ENCODE measurements around the gene CCZ1B.
"Not testable (repeated sequence)": the region's sequence is repeated elsewhere in the genome, so short reads cannot be mapped to it uniquely, and the experiment has no call there.

The CCZ1B gene

GRCh38 chr7:6826151-6826550 is at the start of gene CCZ1B:
TSS of gene CCZ1B (minus strand) at chr7:6826275. CDS start at chr7:6826197, 78 bp downstream.
- not testable (repeated sequence) for DNase-seq (ENCODE audit: low read depth)

DNA sequence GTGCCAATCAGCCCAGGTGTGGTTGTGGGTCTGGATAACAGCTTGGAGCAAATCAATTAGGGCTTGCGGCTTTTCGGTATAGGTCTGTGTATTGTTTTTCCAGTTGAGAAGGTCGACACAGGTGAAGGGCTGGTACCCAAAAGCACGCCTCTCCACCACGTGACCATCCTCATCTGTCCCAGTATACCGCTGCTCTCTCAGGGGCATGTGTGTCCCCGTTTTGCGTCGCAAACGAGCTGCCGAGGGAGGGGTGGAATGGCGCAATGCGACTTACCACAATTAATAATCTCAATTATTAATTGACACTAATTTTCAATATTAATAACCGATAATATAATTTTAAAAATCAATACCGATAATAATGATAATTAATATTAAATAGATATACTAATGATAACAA is 48.9 kb upstream of the CCZ1B start:
- DNase-seq (ENCODE audit: low read depth), result not testable (repeated sequence)

DNA sequence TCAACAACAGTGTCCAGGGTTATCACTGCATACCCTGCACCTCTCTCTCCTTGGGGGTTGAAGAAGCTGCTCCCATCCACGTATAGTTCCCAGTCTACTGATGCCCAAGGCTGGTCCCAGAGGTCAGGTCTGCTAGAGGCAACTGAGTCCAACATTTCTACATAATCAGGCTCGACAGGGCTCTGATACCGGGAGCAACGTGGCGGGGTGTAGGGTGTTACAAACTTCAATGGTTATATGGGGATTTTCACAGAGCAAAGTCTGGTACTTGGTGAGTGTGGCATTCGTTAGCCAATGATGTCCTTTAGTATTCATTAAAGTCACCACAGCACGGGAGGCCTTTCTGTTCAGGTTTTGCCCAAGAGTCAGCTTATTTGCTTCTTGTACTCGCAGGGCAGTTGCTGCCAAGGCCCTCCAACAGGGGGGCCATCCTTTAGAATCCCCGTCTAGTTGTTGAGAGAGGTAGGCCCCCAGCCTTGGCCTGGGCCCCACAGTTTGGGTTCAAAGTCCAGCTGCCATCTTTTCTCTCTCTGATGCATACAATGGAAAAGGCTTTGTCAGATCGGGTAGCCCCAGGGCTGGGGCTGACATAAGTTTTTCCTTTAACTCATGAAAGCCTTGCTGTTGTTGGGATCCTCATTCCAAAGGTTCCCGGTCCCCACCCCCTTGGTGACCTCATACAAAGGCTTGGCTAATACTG is 46.3 kb upstream of the CCZ1B start:
- not testable (repeated sequence) for DNase-seq (ENCODE audit: low read depth)

DNA sequence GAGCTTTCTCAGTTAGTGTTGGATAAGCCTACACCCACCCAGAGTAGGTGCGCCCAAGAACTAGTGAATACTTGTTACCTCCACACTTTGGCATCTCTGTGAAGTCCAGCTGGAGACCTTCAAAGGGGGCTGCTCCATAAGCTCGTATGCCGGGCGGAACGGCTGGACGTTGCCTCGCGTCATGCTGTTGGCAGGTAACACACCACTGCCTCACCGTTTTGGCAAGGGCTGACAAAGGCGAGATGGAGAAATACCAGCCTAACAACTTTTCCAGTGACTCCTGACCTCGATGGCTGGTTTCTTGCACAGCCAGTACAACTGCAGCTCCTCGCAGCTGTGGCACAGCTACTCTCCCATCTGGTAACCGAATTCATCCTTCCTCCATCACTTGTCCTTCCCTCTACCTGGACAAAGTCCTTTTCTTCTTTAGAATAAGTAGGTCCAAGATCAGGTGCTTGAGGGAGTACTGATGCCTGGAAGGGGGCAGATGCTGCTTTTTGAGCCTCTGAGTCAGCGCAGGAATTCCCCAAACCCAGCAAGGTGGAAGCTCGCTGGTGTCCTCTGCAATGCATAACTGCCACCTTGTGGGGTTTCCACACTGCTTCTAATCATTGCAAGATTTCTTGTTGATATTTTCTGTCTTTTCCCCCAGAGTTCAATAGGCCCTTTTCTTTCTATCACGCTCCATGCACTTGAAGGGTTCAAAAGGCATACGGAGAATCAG is 45.5 kb upstream of the CCZ1B start:
- not testable (repeated sequence) for DNase-seq (ENCODE audit: low read depth)

DNA sequence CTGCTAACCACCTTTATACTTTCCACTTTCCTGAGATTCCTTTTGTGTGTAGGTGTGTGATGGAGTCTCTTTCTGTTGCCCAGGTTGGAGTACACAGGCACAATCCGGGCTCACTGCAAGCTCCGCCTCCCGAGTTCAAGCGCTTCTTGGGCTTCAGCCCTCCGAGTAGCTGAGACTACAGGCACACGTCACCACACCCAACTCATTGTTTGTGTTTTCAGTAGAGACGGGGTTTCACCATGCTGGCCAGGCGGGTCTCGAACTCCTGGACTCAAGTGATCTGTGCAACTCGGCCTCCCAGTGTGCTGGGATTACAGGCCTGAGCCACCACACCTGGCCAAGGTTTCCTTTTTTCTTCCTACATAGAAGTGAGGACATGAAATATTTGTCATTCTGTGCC is 38.7 kb upstream of the CCZ1B start:
- DNase-seq (ENCODE audit: low read depth), result not testable (repeated sequence)

GRCh38 chr7:6864188-6864587 is 38.1 kb upstream of the CCZ1B start:
- not testable (repeated sequence) for DNase-seq (ENCODE audit: low read depth)

GRCh38 chr7:6862876-6863275 is 36.8 kb upstream of the CCZ1B start:
- DNase-seq (ENCODE audit: low read depth), result not testable (repeated sequence)

- DNase-seq (ENCODE audit: low read depth), result not testable (repeated sequence)
Observed at GRCh38 chr7:6857721-6858314, 31.7 kb upstream of the CCZ1B start.

DNA sequence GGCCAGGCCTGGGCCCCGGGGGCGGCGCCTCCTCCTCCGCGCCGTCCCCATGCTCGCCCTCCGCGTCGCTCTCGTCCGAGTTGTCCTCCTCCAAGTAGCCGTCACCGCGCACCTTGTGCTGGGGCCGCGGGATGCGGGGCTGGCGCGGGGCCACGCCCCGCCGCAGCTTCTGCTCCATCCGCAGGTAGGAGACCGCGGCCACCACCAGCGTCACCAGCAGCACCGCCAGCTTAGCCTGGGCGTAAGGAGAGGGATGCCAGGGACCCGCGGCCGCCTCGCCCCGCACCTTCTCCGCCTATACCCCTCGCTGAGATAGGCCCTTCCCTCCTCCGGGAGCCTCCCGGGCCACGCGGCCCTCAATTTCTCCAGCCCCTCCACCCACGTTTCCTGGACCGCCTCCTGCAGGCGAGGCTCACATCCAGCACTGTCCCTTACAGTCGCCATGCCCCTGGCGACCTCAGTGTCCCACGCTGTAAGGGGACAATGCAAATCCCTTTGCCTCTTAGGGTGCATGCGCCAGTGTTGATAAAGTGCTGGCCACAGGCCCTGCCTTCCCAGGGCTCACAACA is 29.6 kb upstream of the CCZ1B start:
- DNase-seq (ENCODE audit: low read depth), result not testable (repeated sequence)

GRCh38 chr7:6854747-6855562 is 28.9 kb upstream of the CCZ1B start:
- not testable (repeated sequence) for DNase-seq (ENCODE audit: low read depth)

- not testable (repeated sequence) for DNase-seq (ENCODE audit: low read depth)
Observed at GRCh38 chr7:6853681-6854080, 27.6 kb upstream of the CCZ1B start.

GRCh38 chr7:6849127-6849526 is 23.1 kb upstream of the CCZ1B start:
- DNase-seq (ENCODE audit: low read depth), result not testable (repeated sequence)

GRCh38 chr7:6847751-6848150 is 21.7 kb upstream of the CCZ1B start:
- not testable (repeated sequence) for DNase-seq (ENCODE audit: low read depth)

DNA sequence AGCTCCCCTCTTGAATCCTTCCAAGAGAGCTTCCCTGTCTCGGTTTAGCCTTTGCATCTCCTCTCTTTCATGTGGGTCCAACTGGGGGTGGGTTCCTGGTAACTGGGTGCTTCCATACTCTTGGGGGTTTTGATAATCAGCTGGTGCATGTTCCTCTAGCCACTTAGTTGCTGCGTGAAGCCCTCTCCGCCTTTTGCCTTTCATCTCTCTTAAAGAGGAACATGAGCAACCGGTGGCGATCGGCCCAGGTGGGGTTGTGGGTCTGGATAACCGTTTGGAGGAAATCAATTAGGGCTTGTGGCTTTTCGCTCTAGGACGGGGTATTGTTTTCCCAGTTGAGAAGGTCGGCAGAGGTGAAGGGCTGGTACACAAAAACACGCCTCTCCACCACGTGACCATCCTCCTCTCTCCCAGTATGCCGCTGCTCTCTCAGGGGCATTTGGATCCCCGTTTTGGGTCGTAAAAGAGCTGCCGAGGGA is 19.9 kb upstream of the CCZ1B start:
- not testable (repeated sequence) for DNase-seq (ENCODE audit: low read depth)

- DNase-seq (ENCODE audit: low read depth), result not testable (repeated sequence)
Observed at GRCh38 chr7:6843654-6844053, 17.6 kb upstream of the CCZ1B start.

- not testable (repeated sequence) for DNase-seq (ENCODE audit: low read depth)
Observed at GRCh38 chr7:6843092-6843491, 17.0 kb upstream of the CCZ1B start.

- not testable (repeated sequence) for DNase-seq (ENCODE audit: low read depth)
Observed at GRCh38 chr7:6842278-6842921, 16.3 kb upstream of the CCZ1B start.

DNA sequence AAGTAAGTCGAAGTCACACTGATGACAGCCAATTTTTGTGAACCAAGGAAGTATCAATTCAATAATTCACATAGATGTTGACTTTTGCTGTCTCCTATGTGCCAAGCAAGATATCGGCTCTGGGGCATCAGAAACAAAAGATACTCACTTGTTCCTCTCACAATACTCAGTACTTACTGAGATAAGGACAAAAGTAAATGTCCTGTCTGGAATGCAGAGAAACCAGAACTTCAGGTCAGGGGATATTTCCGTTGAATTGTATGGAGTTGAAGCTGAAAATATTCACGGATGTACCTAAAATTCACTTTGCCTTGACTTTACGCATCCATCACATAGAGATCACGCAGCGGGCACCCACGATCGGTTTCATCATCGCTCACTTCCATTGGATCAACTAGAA is 11.0 kb upstream of the CCZ1B start:
- not testable (repeated sequence) for DNase-seq (ENCODE audit: low read depth)

- DNase-seq (ENCODE audit: low read depth), result not testable (repeated sequence)
Observed at GRCh38 chr7:6835521-6835920, 9.4 kb upstream of the CCZ1B start.

- DNase-seq (ENCODE audit: low read depth), result no peak
Observed at GRCh38 chr7:6833636-6834035, 7.6 kb upstream of the CCZ1B start.

Data from HS-27A (cell line).